MCF 10A (cell line): ENCODE measurements around the gene DPH3. TPM values are rescaled to one million over a fixed set of nuclear protein-coding genes. Genes with fewer than 3 reads are reported as not detected.

Experiments
- BruUV-seq: library from RNA; stranded (reverse); fragments of 400-500 nt; replicated peaks from 2 replicates; lab custom pipeline; 2021; lab: Mats Ljungman, UMichigan
- CTCF ChIA-PET: fragments of 300-600 bp; sonication (Branson Sonifier 250); formaldehyde crosslinking; extraction: SDS; loops from one replicate; lab custom pipeline; 2021; ENCODE audit warnings: antibody characterized with exemption, inconsistent platforms; lab: Yijun Ruan, JAX
- POLR2A ChIA-PET: fragments of 300-600, 350-650 bp; sonication (Branson Sonifier 250); formaldehyde crosslinking; extraction: SDS; loops from one replicate; lab custom pipeline; 2020; ENCODE audit warnings: antibody characterized with exemption, inconsistent platforms; lab: Yijun Ruan, JAX
- DNase-seq: peaks from one replicate; pipeline ENCODE4 v3.0.0-alpha.2; 2018; ENCODE audit not compliant: unreplicated experiment
- H3K27ac Mint-ChIP-seq: one replicate; pipeline ENCODE4 v1.8.0; 2022; ENCODE audit warnings: mild to moderate bottlenecking, low read depth, mixed read lengths; ENCODE audit not compliant: unreplicated experiment
- H3K27me3 Mint-ChIP-seq: one replicate; pipeline ENCODE4 v1.8.0; 2022; ENCODE audit warnings: mixed read lengths; ENCODE audit not compliant: insufficient read depth, unreplicated experiment
- H3K36me3 Mint-ChIP-seq: one replicate; pipeline ENCODE4 v1.8.0; 2022; ENCODE audit warnings: mild to moderate bottlenecking, moderate library complexity, mixed read lengths; ENCODE audit not compliant: insufficient read depth, unreplicated experiment
- H3K4me1 Mint-ChIP-seq: one replicate; pipeline ENCODE4 v1.8.0; 2022; ENCODE audit warnings: mixed read lengths; ENCODE audit not compliant: insufficient read depth, unreplicated experiment
- H3K4me3 Mint-ChIP-seq: one replicate; pipeline ENCODE4 v1.8.0; 2022; ENCODE audit warnings: mild to moderate bottlenecking, moderate library complexity, mixed read lengths; ENCODE audit not compliant: unreplicated experiment
- H3K9me3 Mint-ChIP-seq: one replicate; pipeline ENCODE4 v1.8.0; 2022; ENCODE audit warnings: mixed read lengths; ENCODE audit not compliant: unreplicated experiment
- intact Hi-C: fragments of 100-400 bp; cut with micrococcal nuclease; formaldehyde crosslinking; loops from 2 replicates; pipeline ENCODE4 v1.14.1; 2022
- total RNA-seq: library from RNA; stranded (reverse); gene quantifications from 2 replicates; pipeline ENCODE4 v1.2.3, GENCODE V29; 2022
- TF ChIP-seq, protein P1 (sequence below): fragments of 200-600 bp; IDR thresholded peaks from one replicate; pipeline ENCODE4 v1.8.0; 2022; ENCODE audit warnings: antibody characterized with exemption, mild to moderate bottlenecking; ENCODE audit not compliant: unreplicated experiment

DPH3 gene
- total RNA-seq, 1 experiment from 2014 or later: 30.5 TPM

DNA sequence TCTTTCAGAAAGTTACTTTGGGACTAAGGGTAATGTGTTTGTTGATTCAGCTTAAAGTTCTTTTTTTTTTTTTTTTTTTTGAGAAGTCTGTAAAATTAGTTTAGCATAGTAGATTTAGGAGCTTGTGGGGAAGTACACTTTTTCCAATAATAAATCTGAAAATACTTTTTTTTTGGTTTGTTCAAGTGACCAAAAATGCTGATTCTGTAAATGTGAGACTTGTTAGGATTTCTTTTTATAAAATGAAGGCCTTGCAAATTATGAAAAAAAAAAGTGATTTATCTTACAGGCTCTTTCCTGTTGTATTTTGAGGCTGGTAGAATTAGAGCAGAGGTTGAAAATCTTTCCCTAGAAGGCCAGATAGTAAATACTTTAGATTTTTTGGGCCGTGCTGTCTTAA is 7.8 kb upstream of the DPH3 start:
- TF ChIP-seq, protein P1, sequence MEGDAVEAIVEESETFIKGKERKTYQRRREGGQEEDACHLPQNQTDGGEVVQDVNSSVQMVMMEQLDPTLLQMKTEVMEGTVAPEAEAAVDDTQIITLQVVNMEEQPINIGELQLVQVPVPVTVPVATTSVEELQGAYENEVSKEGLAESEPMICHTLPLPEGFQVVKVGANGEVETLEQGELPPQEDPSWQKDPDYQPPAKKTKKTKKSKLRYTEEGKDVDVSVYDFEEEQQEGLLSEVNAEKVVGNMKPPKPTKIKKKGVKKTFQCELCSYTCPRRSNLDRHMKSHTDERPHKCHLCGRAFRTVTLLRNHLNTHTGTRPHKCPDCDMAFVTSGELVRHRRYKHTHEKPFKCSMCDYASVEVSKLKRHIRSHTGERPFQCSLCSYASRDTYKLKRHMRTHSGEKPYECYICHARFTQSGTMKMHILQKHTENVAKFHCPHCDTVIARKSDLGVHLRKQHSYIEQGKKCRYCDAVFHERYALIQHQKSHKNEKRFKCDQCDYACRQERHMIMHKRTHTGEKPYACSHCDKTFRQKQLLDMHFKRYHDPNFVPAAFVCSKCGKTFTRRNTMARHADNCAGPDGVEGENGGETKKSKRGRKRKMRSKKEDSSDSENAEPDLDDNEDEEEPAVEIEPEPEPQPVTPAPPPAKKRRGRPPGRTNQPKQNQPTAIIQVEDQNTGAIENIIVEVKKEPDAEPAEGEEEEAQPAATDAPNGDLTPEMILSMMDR: no peak
- no TSS peak for BruUV-seq
- peaks cover 1% of the 10 kb centered on the region for H3K4me1 Mint-ChIP-seq
- no peak for DNase-seq
- ChIA-PET CTCF (interaction anchor here (1.3 kb wide), 1 partner anchor 18 kb away, joined by 7 read pairs; no protein-coding TSS in a partner anchor), POLR2A (no interaction called here)
- no peaks in the 10 kb centered on the region for H3K27me3 Mint-ChIP-seq
- H3K36me3 Mint-ChIP-seq: peaks cover 78% of the 10 kb centered on the region
- H3K4me3 Mint-ChIP-seq: no peak overlapping the region
- intact Hi-C loops: no loop called here
- H3K9me3 Mint-ChIP-seq: no peaks in the 10 kb centered on the region
- no peak overlapping the region for H3K27ac Mint-ChIP-seq

DNA sequence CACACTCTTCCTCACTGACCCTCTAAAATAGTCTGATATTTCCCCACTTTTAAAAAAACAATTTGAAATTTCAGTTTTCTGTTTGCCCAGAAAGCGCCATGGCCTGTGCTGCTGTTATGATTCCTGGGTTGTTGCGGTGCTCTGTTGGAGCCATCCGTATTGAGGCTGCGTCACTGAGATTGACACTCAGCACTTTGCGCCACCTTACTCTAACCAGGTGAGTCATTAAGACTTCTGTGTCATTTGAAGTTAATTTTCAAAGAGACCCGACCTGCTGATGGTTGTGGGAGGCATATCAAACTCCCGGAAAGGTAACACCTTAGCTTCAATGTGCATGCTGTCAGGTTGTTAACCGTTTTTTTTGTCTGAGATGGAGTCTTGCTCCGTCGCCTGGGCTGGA is 6.1 kb upstream of the DPH3 start:
- DNase-seq: no peak
- no peak overlapping the region for H3K27ac Mint-ChIP-seq
- TF ChIP-seq, protein P1: no peak
- H3K36me3 Mint-ChIP-seq: peaks cover 67% of the 10 kb centered on the region
- H3K27me3 Mint-ChIP-seq: no peaks in the 10 kb centered on the region
- intact Hi-C loops: no loop called here
- ChIA-PET POLR2A (no interaction called here), CTCF (interaction anchor here (0.6 to 1.4 kb wide), 2 partner anchors 279 to 297 kb away, joined by 3 to 4 read pairs; no protein-coding TSS in a partner anchor)
- H3K4me3 Mint-ChIP-seq: no peak overlapping the region
- no peaks in the 10 kb centered on the region for H3K9me3 Mint-ChIP-seq
- H3K4me1 Mint-ChIP-seq: peaks cover 12% of the 10 kb centered on the region
- no TSS peak for BruUV-seq

DNA sequence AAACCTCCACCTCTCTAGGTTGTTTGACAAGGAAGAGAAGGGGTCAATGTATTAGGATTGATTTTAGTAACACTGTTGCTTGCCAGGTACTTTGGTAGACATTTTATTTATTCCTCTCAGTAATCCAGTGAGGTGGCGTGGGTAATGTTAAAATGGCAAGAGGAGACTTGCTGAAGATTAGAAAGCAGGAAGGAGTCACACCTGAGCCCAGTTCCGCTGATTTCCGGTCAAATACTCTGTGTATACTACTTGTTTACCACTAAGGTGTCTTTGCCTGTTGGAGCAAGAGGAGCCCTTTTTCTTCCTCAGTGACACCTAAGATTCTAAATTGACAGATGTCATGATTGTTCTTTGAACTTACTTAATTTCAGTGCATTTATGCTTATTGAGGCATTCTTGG is 2.0 kb upstream of the DPH3 start:
- Mint-ChIP-seq H3K4me1 (peaks cover 19% of the 10 kb centered on the region), H3K27ac (peak overlapping the region; percentile 10), H3K9me3 (no peaks in the 10 kb centered on the region), H3K27me3 (no peaks in the 10 kb centered on the region), H3K36me3 (peaks cover 36% of the 10 kb centered on the region), H3K4me3 (peak overlapping the region; percentile 95)
- POLR2A ChIA-PET: interaction anchor here (1.6 kb wide), 1 partner anchor 470 kb away, joined by 3 read pairs; no protein-coding TSS in a partner anchor
- CTCF ChIA-PET: interaction anchor here (1.0 to 3.9 kb wide), 4 partner anchors 8 to 284 kb away, joined by 3 to 19 read pairs (median 6); no protein-coding TSS in a partner anchor
- no TSS peak for BruUV-seq
- TF ChIP-seq, protein P1: no peak
- intact Hi-C loops: no loop called here
- no peak for DNase-seq

DNA sequence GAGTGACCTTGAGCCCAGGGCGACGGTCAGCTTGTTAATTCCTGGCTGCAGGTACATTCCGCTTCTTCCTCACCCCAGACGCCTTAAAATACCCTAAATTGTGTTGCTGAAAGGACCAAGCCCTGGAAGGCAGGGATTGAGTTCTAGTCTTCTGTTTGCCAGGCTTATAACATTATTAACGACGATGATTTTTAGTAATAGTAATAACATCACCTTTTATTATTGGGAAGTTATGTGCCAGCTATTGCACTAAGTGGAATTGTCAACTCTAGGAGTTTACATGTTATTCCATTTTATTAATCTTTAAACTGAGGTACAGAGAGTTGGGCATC is 678 bp upstream of the DPH3 start:
- H3K27ac Mint-ChIP-seq: peak overlapping the region; percentile 96
- H3K36me3 Mint-ChIP-seq: peaks cover 32% of the 10 kb centered on the region
- H3K9me3 Mint-ChIP-seq: no peaks in the 10 kb centered on the region
- no peaks in the 10 kb centered on the region for H3K27me3 Mint-ChIP-seq
- peak overlapping the region; percentile 95 for H3K4me3 Mint-ChIP-seq
- peaks cover 19% of the 10 kb centered on the region for H3K4me1 Mint-ChIP-seq
- TF ChIP-seq, protein P1: no peak
- DNase-seq: no peak
- intact Hi-C loops: no loop called here
- ChIA-PET CTCF (interaction anchor here (0.6 to 3.9 kb wide), 8 partner anchors 18 to 464 kb away, joined by 3 to 19 read pairs (median 4); no protein-coding TSS in a partner anchor), POLR2A (interaction anchor here (0.5 to 3.3 kb wide), 32 partner anchors 10 to 1614 kb away, joined by 3 to 47 read pairs (median 4); partner anchors contain the start of genes ANKRD28, BTD, CCDC174 and HACL1)
- TSS peak; percentile 77 for BruUV-seq
